ENCODE data around the gene MRPL48.
A peak's percentile ranks its signal among the peaks of the same experiment; 100 is the strongest.

DNA sequence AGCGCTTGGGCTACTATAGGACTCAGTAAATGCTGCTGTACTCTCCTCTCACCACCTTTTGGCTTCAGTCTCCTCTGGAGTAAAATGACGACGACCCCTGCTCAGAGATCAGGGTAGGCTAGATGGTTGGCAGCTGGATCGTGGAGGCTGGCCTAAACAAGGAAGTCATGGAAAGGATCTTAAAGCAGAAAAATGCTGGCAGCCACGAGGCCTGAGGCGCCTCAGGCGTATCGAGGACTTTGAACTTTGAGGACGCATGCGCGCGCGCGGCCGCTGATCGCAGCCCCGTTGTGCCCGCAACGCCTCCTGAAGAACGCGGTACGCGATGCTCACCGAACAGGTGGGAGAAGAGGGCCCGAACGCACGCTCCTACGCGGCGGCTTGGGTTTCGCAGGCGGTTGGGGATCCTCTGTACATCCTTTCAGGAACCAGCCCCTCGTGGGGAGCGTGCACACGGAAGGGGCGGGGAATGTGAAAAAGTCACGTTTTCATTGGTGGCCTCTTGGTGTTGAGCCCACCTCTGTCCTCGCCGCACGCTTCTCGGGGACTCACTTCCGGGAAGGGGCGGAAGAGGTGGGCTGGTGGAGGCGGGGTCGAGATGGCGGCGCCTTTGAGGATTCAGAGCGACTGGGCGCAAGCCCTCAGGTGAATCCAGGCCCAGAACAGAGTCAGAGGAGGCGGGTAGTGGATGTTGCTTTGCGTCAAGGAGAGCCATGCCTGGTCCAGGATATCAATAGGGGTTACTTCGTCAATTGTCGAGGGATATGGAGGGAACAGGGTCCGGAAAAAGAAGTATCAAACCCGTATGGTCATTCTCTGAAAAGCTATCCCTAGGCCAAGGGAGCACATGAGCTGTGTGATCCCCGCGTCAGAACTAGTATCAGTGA is 89.0 kb downstream of the MRPL48 start, which contains the start of the genes COA4 and PAAF1:
- TF ChIP-seq, protein P1, sequence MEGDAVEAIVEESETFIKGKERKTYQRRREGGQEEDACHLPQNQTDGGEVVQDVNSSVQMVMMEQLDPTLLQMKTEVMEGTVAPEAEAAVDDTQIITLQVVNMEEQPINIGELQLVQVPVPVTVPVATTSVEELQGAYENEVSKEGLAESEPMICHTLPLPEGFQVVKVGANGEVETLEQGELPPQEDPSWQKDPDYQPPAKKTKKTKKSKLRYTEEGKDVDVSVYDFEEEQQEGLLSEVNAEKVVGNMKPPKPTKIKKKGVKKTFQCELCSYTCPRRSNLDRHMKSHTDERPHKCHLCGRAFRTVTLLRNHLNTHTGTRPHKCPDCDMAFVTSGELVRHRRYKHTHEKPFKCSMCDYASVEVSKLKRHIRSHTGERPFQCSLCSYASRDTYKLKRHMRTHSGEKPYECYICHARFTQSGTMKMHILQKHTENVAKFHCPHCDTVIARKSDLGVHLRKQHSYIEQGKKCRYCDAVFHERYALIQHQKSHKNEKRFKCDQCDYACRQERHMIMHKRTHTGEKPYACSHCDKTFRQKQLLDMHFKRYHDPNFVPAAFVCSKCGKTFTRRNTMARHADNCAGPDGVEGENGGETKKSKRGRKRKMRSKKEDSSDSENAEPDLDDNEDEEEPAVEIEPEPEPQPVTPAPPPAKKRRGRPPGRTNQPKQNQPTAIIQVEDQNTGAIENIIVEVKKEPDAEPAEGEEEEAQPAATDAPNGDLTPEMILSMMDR (IDR thresholded peaks at IDR 0.05) = no peak
- TF ChIP-seq, protein P2, sequence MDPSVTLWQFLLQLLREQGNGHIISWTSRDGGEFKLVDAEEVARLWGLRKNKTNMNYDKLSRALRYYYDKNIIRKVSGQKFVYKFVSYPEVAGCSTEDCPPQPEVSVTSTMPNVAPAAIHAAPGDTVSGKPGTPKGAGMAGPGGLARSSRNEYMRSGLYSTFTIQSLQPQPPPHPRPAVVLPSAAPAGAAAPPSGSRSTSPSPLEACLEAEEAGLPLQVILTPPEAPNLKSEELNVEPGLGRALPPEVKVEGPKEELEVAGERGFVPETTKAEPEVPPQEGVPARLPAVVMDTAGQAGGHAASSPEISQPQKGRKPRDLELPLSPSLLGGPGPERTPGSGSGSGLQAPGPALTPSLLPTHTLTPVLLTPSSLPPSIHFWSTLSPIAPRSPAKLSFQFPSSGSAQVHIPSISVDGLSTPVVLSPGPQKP (IDR thresholded peaks at IDR 0.05; ENCODE audit: low read depth, low read length) = no peak
- TF ChIP-seq PHF8 (IDR thresholded peaks at IDR 0.05; ENCODE audit: borderline replicate concordance, low read depth) = peak; percentile 68
- TF ChIP-seq TFCP2L1 (CRISPR knock-in tag; IDR thresholded peaks at IDR 0.05) = no peak
- peak; percentile 81 to 92 for TF ChIP-seq JUN (IDR thresholded peaks at IDR 0.05)

All from A549 (cell line).